ENCODE data around the gene EXOC4.

Gene EXOC4

GRCh38 chr7:133709036-133709880, 456.4 kb downstream of the EXOC4 start:
- TF ChIP-seq CTCF (IDR thresholded peaks at IDR 0.05): no peak
- no peaks in the 10 kb centered on the region for H3K36me3 ChIP-seq
- H3K27me3 ChIP-seq: no peaks in the 10 kb centered on the region
- no peak overlapping the region for H3K27ac ChIP-seq
- no peaks in the 10 kb centered on the region for H3K9me3 ChIP-seq
- intact Hi-C loops (cut with DNase I; ENCODE audit: low total_unique reads): no loop called here
- no peak for DNase-seq
- no peak overlapping the region for H3K4me3 ChIP-seq
- no peaks in the 10 kb centered on the region for H3K4me1 ChIP-seq

- H3K4me3 ChIP-seq: no peak overlapping the region
- H3K27me3 ChIP-seq: no peaks in the 10 kb centered on the region
- H3K27ac ChIP-seq: no peak overlapping the region
- no peaks in the 10 kb centered on the region for H3K36me3 ChIP-seq
- no peak for TF ChIP-seq CTCF (IDR thresholded peaks at IDR 0.05)
- intact Hi-C loops (cut with DNase I; ENCODE audit: low total_unique reads): no loop called here
- H3K9me3 ChIP-seq: no peaks in the 10 kb centered on the region
- H3K4me1 ChIP-seq: no peaks in the 10 kb centered on the region
- DNase-seq: no peak
These were observed 459.7 kb downstream of the EXOC4 start for GRCh38 chr7:133712544-133712943.

GRCh38 chr7:133714654-133715053, 461.8 kb downstream of the EXOC4 start:
- no peak overlapping the region for H3K4me3 ChIP-seq
- intact Hi-C loops (cut with DNase I; ENCODE audit: low total_unique reads): no loop called here
- TF ChIP-seq CTCF (IDR thresholded peaks at IDR 0.05): no peak
- H3K9me3 ChIP-seq: no peaks in the 10 kb centered on the region
- no peak for DNase-seq
- no peaks in the 10 kb centered on the region for H3K36me3 ChIP-seq
- H3K4me1 ChIP-seq: no peaks in the 10 kb centered on the region
- no peak overlapping the region for H3K27ac ChIP-seq
- H3K27me3 ChIP-seq: no peaks in the 10 kb centered on the region

- Histone ChIP-seq H3K36me3 (no peaks in the 10 kb centered on the region), H3K4me1 (no peaks in the 10 kb centered on the region), H3K27ac (no peak overlapping the region), H3K4me3 (no peak overlapping the region), H3K27me3 (no peaks in the 10 kb centered on the region), H3K9me3 (no peaks in the 10 kb centered on the region)
- no peak for TF ChIP-seq CTCF (IDR thresholded peaks at IDR 0.05)
- DNase-seq: no peak
- intact Hi-C loops (cut with DNase I; ENCODE audit: low total_unique reads): no loop called here
These were observed 465.3 kb downstream of the EXOC4 start for GRCh38 chr7:133718131-133718530.

- Histone ChIP-seq H3K36me3 (no peaks in the 10 kb centered on the region), H3K4me1 (no peaks in the 10 kb centered on the region), H3K9me3 (no peaks in the 10 kb centered on the region), H3K27ac (no peak overlapping the region), H3K27me3 (no peaks in the 10 kb centered on the region), H3K4me3 (no peak overlapping the region)
- TF ChIP-seq CTCF (IDR thresholded peaks at IDR 0.05): no peak
- DNase-seq: no peak
- intact Hi-C loops (cut with DNase I; ENCODE audit: low total_unique reads): no loop called here
These were observed 470.2 kb downstream of the EXOC4 start for GRCh38 chr7:133723044-133723443.
